Testis (tissue), 3 donors: ENCODE measurements around the gene DDX39B. TPM values are rescaled to one million over a fixed set of nuclear protein-coding genes. Genes with fewer than 3 reads are reported as not detected.

Experiments used
- DNase-seq: peaks from one replicate; pipeline ENCODE4 v3.0.0-alpha.2; 2019
- H3K27ac ChIP-seq, 2 donors: fragments of 200-600 bp; sonication (generic); one replicate each; pipeline ENCODE4 v1.5.1; 2019
- H3K27me3 ChIP-seq: fragments of 200-600 bp; sonication (generic); one replicate; pipeline ENCODE4 v1.5.1; 2019
- H3K36me3 ChIP-seq: fragments of 200-600 bp; sonication (generic); one replicate; pipeline ENCODE4 v1.5.1; 2017; ENCODE audit warnings: low read depth; ENCODE audit errors: missing control alignments
- H3K4me1 ChIP-seq: fragments of 200-600 bp; sonication (generic); one replicate; pipeline ENCODE4 v1.5.1; 2019
- H3K4me3 ChIP-seq, 2 donors: fragments of 200-600 bp; sonication (generic); one replicate each; pipeline ENCODE4 v1.5.1; 2017 to 2019
- H3K9me3 ChIP-seq: fragments of 200-600 bp; sonication (generic); one replicate; pipeline ENCODE4 v1.5.1; 2017
- POLR2A ChIP-seq: fragments of 450-650 bp; IDR thresholded peaks from one replicate; pipeline ENCODE4 v1.6.1; 2017; ENCODE audit warnings: antibody characterized with exemption, mild to moderate bottlenecking, moderate library complexity
- whole genome bisulfite sequencing, 2 donors: methylation state at CpG; one replicate each; pipeline ENCODE4 v1.1.5; 2018; 5-methylcytosine and 5-hydroxymethylcytosine counted together
- intact Hi-C: fragments of 100-400 bp; cut with DNase I; formaldehyde crosslinking; loops from one replicate; pipeline ENCODE4 v1.15.1; 2023; ENCODE audit warnings: low total_unique reads
- polyA plus RNA-seq: library from polyadenylated mRNA; stranded (reverse); fragments of 350-450 nt; fragmentation: Illumina TruSeq; extraction: RNeasy Lipid Tissue Mini Kit (QIAGEN cat#74804); gene quantifications from one replicate; pipeline ENCODE4 v1.2.3, GENCODE V29; 2014; ENCODE audit warnings: low read depth, low replicate concordance; ENCODE audit not compliant: insufficient read depth
- small RNA-seq, 2 donors: library from RNA; depleted of rRNA; stranded (forward); fragments of <200 nt; gene quantifications; one replicate each; pipeline ENCODE3, GENCODE V24; 2016
- total RNA-seq, 2 donors: library from RNA; depleted of rRNA; stranded (reverse); fragments of >200 nt; gene quantifications; one replicate each; pipeline ENCODE4 v1.2.3, GENCODE V29; 2016
- TF ChIP-seq, protein P1 (sequence below), 3 experiments: fragments of 450-650 bp in 2 of 3; fragments of 200-600 bp in 1 of 3; sonication (generic) in 1 of 3; IDR thresholded peaks; one replicate each; pipeline ENCODE4 v1.5.1; 2016 to 2019; ENCODE audit warnings: antibody characterized with exemption in 3 of 3, mild to moderate bottlenecking in 2 of 3, moderate library complexity in 1 of 3

DDX39B gene
- total and polyA plus RNA-seq, 3 donors from 2014 or later: 250 to 360 (median 312) TPM

DNA sequence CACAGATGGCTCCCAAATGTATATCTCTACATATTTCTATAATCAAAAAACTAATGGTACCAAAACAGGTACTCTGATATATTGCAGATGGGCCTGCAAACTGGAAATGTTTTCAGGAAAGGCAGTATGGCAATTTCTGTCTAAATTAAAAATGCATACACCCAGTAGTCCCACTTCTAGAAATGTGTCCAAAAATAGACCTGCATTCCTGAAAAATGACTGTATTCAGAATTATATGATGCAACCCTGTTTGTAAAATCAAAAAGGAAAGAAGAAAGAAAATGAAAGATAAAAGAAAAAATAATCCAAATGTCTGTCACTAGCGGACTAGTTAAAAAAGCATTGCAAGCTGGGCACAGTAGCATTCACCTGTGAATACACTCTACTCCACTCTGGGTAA, 56.7 kb downstream of the DDX39B start:
- intact Hi-C loops: no loop called here
- Histone ChIP-seq H3K27ac (no peak overlapping the region), H3K9me3 (no peaks in the 10 kb centered on the region), H3K4me1 (no peaks in the 10 kb centered on the region), H3K4me3 (no peak overlapping the region), H3K36me3 (no peaks in the 10 kb centered on the region), H3K27me3 (no peaks in the 10 kb centered on the region)
- 74 to 76% methylated on average over 1 of the region's 1 CpG for WGBS, 2 donors
- TF ChIP-seq, protein P1, sequence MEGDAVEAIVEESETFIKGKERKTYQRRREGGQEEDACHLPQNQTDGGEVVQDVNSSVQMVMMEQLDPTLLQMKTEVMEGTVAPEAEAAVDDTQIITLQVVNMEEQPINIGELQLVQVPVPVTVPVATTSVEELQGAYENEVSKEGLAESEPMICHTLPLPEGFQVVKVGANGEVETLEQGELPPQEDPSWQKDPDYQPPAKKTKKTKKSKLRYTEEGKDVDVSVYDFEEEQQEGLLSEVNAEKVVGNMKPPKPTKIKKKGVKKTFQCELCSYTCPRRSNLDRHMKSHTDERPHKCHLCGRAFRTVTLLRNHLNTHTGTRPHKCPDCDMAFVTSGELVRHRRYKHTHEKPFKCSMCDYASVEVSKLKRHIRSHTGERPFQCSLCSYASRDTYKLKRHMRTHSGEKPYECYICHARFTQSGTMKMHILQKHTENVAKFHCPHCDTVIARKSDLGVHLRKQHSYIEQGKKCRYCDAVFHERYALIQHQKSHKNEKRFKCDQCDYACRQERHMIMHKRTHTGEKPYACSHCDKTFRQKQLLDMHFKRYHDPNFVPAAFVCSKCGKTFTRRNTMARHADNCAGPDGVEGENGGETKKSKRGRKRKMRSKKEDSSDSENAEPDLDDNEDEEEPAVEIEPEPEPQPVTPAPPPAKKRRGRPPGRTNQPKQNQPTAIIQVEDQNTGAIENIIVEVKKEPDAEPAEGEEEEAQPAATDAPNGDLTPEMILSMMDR (IDR thresholded peaks at IDR 0.05): no peak
- no peak for TF ChIP-seq POLR2A
- no peak for DNase-seq

DNA sequence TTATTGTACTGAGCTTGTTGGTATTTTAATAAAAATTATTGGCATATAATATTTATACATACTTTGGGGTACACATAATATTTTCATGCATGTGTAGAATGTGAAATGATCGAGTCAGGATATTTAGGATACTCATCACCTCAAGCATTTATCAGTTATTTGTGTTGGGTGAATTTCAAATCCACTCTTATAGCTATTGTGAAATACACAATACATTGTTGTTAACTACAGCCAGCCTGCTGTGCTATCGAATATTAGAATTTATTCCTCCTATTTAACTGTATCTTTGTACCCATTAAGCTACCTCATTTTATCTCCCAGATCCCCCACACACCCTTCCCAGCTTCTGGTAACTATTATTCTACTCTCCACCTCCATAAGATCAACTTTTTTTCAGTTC, 58.4 kb downstream of the DDX39B start:
- TF ChIP-seq POLR2A: no peak
- TF ChIP-seq, protein P1 (IDR thresholded peaks at IDR 0.05): no peak
- no peak for DNase-seq
- intact Hi-C loops: no loop called here
- H3K9me3 ChIP-seq: no peaks in the 10 kb centered on the region
- H3K36me3 ChIP-seq: no peaks in the 10 kb centered on the region
- 48 to 83% methylated on average over 2 of the region's 2 CpGs for WGBS, 2 donors
- no peak overlapping the region for H3K27ac ChIP-seq
- H3K27me3 ChIP-seq: no peaks in the 10 kb centered on the region
- no peaks in the 10 kb centered on the region for H3K4me1 ChIP-seq
- no peak overlapping the region for H3K4me3 ChIP-seq

DNA sequence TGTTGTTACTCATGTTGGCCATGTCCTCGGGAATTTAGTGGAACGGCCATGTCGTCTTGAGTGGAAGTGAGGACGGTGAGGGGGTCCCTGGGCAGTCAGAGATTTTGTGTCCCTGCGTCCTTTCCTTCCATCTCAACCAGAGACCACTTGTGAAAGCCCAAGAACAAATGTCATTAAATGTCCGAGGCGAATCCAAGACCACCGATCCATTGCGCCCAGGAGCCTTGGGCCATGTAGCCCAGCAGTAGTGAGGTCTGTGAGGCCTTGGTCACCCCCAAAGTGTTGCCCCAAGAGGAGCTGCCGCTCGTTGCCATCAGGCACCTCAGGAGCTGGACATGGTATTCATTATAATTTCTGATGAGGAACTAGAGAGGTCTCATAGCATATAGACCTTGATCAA, 61.2 kb downstream of the DDX39B start:
- Histone ChIP-seq H3K27me3 (no peaks in the 10 kb centered on the region), H3K36me3 (no peaks in the 10 kb centered on the region), H3K27ac (no peak overlapping the region), H3K9me3 (no peaks in the 10 kb centered on the region), H3K4me1 (no peaks in the 10 kb centered on the region), H3K4me3 (no peak overlapping the region)
- DNase-seq: no peak
- TF ChIP-seq, protein P1 (IDR thresholded peaks at IDR 0.05): no peak
- TF ChIP-seq POLR2A: no peak
- intact Hi-C loops: no loop called here
- 84 to 86% methylated on average over 6 to 11 of the region's 11 CpGs for WGBS, 2 donors

Small RNAs within 50 kb of the gene (small RNA-seq; reads per million reads assigned to genes)
- gene AL663061.1 (0 reads per million in 2 donors), gene RF00019 (0 reads per million in 2 donors), gene SNORD117 (434 to 581 reads per million in 2 donors), gene SNORD84 (0 reads per million in 2 donors)

Other genes with a start within 250 kb of the DDX39B start
- 100 to 1,000 TPM; 425 to 439 TPM for gene HLA-B, start 184.8 kb downstream of the DDX39B start, total RNA-seq
- gene HLA-B, start 184.8 kb downstream of the DDX39B start, polyA plus RNA-seq: 943 TPM
- gene MICA, start 138.4 kb downstream of the DDX39B start, total RNA-seq: 10 to 100 TPM; 24.7 to 28.2 TPM
- gene MICA, start 138.4 kb downstream of the DDX39B start, polyA plus RNA-seq: 18.2 TPM
- 1 to 10 TPM; 4.4 to 5.4 TPM for gene MICB, start 43.9 kb downstream of the DDX39B start, total RNA-seq
- gene MICB, start 43.9 kb downstream of the DDX39B start, polyA plus RNA-seq: 4.1 TPM
- gene MCCD1, start 13.0 kb downstream of the DDX39B start, total RNA-seq: not detected
- not detected for gene MCCD1, start 13.0 kb downstream of the DDX39B start, polyA plus RNA-seq
- 1 to 10 TPM; 3.3 to 6.9 TPM for gene ATP6V1G2, start 4.6 kb upstream of the DDX39B start, total RNA-seq
- 4.7 TPM for gene ATP6V1G2, start 4.6 kb upstream of the DDX39B start, polyA plus RNA-seq
- gene NFKBIL1, start 5.6 kb upstream of the DDX39B start, total RNA-seq: 10 to 100 TPM; 51.2 to 55.3 TPM
- gene NFKBIL1, start 5.6 kb upstream of the DDX39B start, polyA plus RNA-seq: 25.9 TPM
- gene LTA, start 30.3 kb upstream of the DDX39B start, total RNA-seq: 1 to 10 TPM; 1.3 to 2.6 TPM
- gene LTA, start 30.3 kb upstream of the DDX39B start, polyA plus RNA-seq: 2.0 TPM
- gene TNF, start 33.6 kb upstream of the DDX39B start, total RNA-seq: under 1 TPM; 0.24 to 0.31 TPM
- gene TNF, start 33.6 kb upstream of the DDX39B start, polyA plus RNA-seq: 1.1 TPM
- gene LTB, start 40.4 kb upstream of the DDX39B start, total RNA-seq: 1 to 10 TPM in 1 of 2 donors, not detected in 1; 2.0 TPM
- 7.2 TPM for gene LTB, start 40.4 kb upstream of the DDX39B start, polyA plus RNA-seq
- 1 to 10 TPM in 1 of 2 donors, under 1 TPM in 1; 0.71 to 1.2 TPM for gene LST1, start 44.3 kb upstream of the DDX39B start, total RNA-seq
- 13.0 TPM for gene LST1, start 44.3 kb upstream of the DDX39B start, polyA plus RNA-seq
- gene NCR3, start 51.0 kb upstream of the DDX39B start, total RNA-seq: 1 to 10 TPM in 1 of 2 donors, not detected in 1; 2.6 TPM
- 1.7 TPM for gene NCR3, start 51.0 kb upstream of the DDX39B start, polyA plus RNA-seq
- 1 to 10 TPM; 2.9 to 6.3 TPM for gene AIF1, start 73.2 kb upstream of the DDX39B start, total RNA-seq
- 34.8 TPM for gene AIF1, start 73.2 kb upstream of the DDX39B start, polyA plus RNA-seq
- 100 to 1,000 TPM; 288 to 301 TPM for gene PRRC2A, start 78.7 kb upstream of the DDX39B start, total RNA-seq
- 473 TPM for gene PRRC2A, start 78.7 kb upstream of the DDX39B start, polyA plus RNA-seq
- 100 to 1,000 TPM; 654 to 710 TPM for gene BAG6, start 110.7 kb upstream of the DDX39B start, total RNA-seq
- gene BAG6, start 110.7 kb upstream of the DDX39B start, polyA plus RNA-seq: 861 TPM
- gene APOM, start 113.9 kb upstream of the DDX39B start, total RNA-seq: 1 to 10 TPM; 7.5 to 9.8 TPM
- gene APOM, start 113.9 kb upstream of the DDX39B start, polyA plus RNA-seq: 27.9 TPM
- 10 to 100 TPM; 13.9 to 17.8 TPM for gene C6orf47, start 118.8 kb upstream of the DDX39B start, total RNA-seq
- gene C6orf47, start 118.8 kb upstream of the DDX39B start, polyA plus RNA-seq: 11.9 TPM
- 10 to 100 TPM; 34.5 to 46.1 TPM for gene GPANK1, start 123.0 kb upstream of the DDX39B start, total RNA-seq
- gene GPANK1, start 123.0 kb upstream of the DDX39B start, polyA plus RNA-seq: 81.3 TPM
- gene CSNK2B, start 124.1 kb upstream of the DDX39B start, total RNA-seq: 100 to 1,000 TPM; 397 to 421 TPM
- gene CSNK2B, start 124.1 kb upstream of the DDX39B start, polyA plus RNA-seq: 523 TPM
- gene LY6G5B, start 128.0 kb upstream of the DDX39B start, total RNA-seq: 10 to 100 TPM; 14.0 to 15.9 TPM
- 16.3 TPM for gene LY6G5B, start 128.0 kb upstream of the DDX39B start, polyA plus RNA-seq
- gene LY6G5C, start 139.1 kb upstream of the DDX39B start, total RNA-seq: 10 to 100 TPM in 1 of 2 donors, 1 to 10 TPM in 1; 8.7 to 18.3 TPM
- gene LY6G5C, start 139.1 kb upstream of the DDX39B start, polyA plus RNA-seq: 14.0 TPM
- 10 to 100 TPM; 77.0 to 85.9 TPM for gene ABHD16A, start 161.3 kb upstream of the DDX39B start, total RNA-seq
- 108 TPM for gene ABHD16A, start 161.3 kb upstream of the DDX39B start, polyA plus RNA-seq
- gene LY6G6F, start 164.9 kb upstream of the DDX39B start, total RNA-seq: not detected
- 0.41 TPM for gene LY6G6F, start 164.9 kb upstream of the DDX39B start, polyA plus RNA-seq
- not detected for gene LY6G6D, start 173.3 kb upstream of the DDX39B start, total RNA-seq
- not detected for gene LY6G6D, start 173.3 kb upstream of the DDX39B start, polyA plus RNA-seq
- gene LY6G6C, start 179.7 kb upstream of the DDX39B start, total RNA-seq: under 1 TPM in 1 of 2 donors, not detected in 1; 0.39 TPM
- 1.4 TPM for gene LY6G6C, start 179.7 kb upstream of the DDX39B start, polyA plus RNA-seq
- under 1 TPM; 0.74 to 0.94 TPM for gene MPIG6B, start 181.4 kb upstream of the DDX39B start, total RNA-seq
- 1.3 TPM for gene MPIG6B, start 181.4 kb upstream of the DDX39B start, polyA plus RNA-seq
- 10 to 100 TPM; 19.6 to 38.0 TPM for gene DDAH2, start 187.3 kb upstream of the DDX39B start, total RNA-seq
- 50.8 TPM for gene DDAH2, start 187.3 kb upstream of the DDX39B start, polyA plus RNA-seq
- 10 to 100 TPM; 35.4 to 93.5 TPM for gene CLIC1, start 194.5 kb upstream of the DDX39B start, total RNA-seq
- gene CLIC1, start 194.5 kb upstream of the DDX39B start, polyA plus RNA-seq: 130 TPM
- gene MSH5, start 198.0 kb upstream of the DDX39B start, total RNA-seq: 100 to 1,000 TPM in 1 of 2 donors, 10 to 100 TPM in 1; 77.6 to 135 TPM
- gene MSH5, start 198.0 kb upstream of the DDX39B start, polyA plus RNA-seq: 36.2 TPM
- 10 to 100 TPM; 10.4 to 11.6 TPM for gene SAPCD1, start 220.7 kb upstream of the DDX39B start, total RNA-seq
- 5.9 TPM for gene SAPCD1, start 220.7 kb upstream of the DDX39B start, polyA plus RNA-seq
- 1 to 10 TPM; 3.1 to 6.3 TPM for gene VWA7, start 235.3 kb upstream of the DDX39B start, total RNA-seq
- 2.7 TPM for gene VWA7, start 235.3 kb upstream of the DDX39B start, polyA plus RNA-seq